ENCODE results near the gene FGG. TPM values are rescaled to one million over a fixed set of nuclear protein-coding genes. Genes with fewer than 3 reads are reported as not detected.
"Not testable (repeated sequence)": the region's sequence is repeated elsewhere in the genome, so short reads cannot be mapped to it uniquely, and the experiment has no call there.

The FGG gene
- polyA plus RNA-seq, 4 donors, result 0.42 to 143 TPM; not detected in 2

- H3K4me1 ChIP-seq (ENCODE audit: control insufficient read depth in 3 of 3, insufficient read depth in 2 of 3, low read depth in 1 of 3, low read length in 2 of 3), result peaks cover 0 to 13% (median 0%) of the 10 kb centered on the region in 3 donors
- not testable (repeated sequence) for H3K27ac ChIP-seq (ENCODE audit: low read depth in 1 of 3, low read length in 2 of 3); H3K9me3 ChIP-seq (ENCODE audit: control insufficient read depth in 2 of 2, insufficient read depth in 1 of 2, low read depth in 1 of 2, low read length in 1 of 2); H3K4me3 ChIP-seq (ENCODE audit: low read depth in 1 of 3, low read length in 3 of 3); H3K36me3 ChIP-seq (ENCODE audit: control insufficient read depth in 3 of 3, insufficient read depth in 2 of 3, low read depth in 1 of 3, low read length in 3 of 3); DNase-seq; H3K27me3 ChIP-seq (ENCODE audit: control insufficient read depth in 3 of 3, insufficient read depth in 3 of 3, low read length in 3 of 3); FAIRE-seq
- 86 to 92% (median 92%) methylated on average over 11 of the region's 11 CpGs for WGBS, 3 donors
Observed at GRCh38 chr4:154597281-154597680, 15.2 kb downstream of the FGG start.

- DNase-seq (peak in 1 of 2 donors; percentile 65), FAIRE-seq (no peak)
- no peak overlapping the region for H3K27ac ChIP-seq (ENCODE audit: low read depth in 1 of 3, low read length in 2 of 3)
- H3K36me3 ChIP-seq (ENCODE audit: control insufficient read depth in 3 of 3, insufficient read depth in 2 of 3, low read depth in 1 of 3, low read length in 3 of 3), result no peaks in the 10 kb centered on the region
- H3K27me3 ChIP-seq (ENCODE audit: control insufficient read depth in 3 of 3, insufficient read depth in 3 of 3, low read length in 3 of 3), result no peaks in the 10 kb centered on the region
- no peak overlapping the region for H3K4me3 ChIP-seq (ENCODE audit: low read depth in 1 of 3, low read length in 3 of 3)
- peaks cover 0 to 28% (median 0%) of the 10 kb centered on the region in 3 donors for H3K4me1 ChIP-seq (ENCODE audit: control insufficient read depth in 3 of 3, insufficient read depth in 2 of 3, low read depth in 1 of 3, low read length in 2 of 3)
- H3K9me3 ChIP-seq (ENCODE audit: control insufficient read depth in 2 of 2, insufficient read depth in 1 of 2, low read depth in 1 of 2, low read length in 1 of 2), result peaks cover 0 to 3% of the 10 kb centered on the region in 2 donors
Observed at GRCh38 chr4:154595807-154596206, 16.6 kb downstream of the FGG start.

GRCh38 chr4:154594343-154594742, 18.1 kb downstream of the FGG start:
- not testable (repeated sequence) for H3K9me3 ChIP-seq (ENCODE audit: control insufficient read depth in 2 of 2, insufficient read depth in 1 of 2, low read depth in 1 of 2, low read length in 1 of 2); H3K27ac ChIP-seq (ENCODE audit: low read depth in 1 of 3, low read length in 2 of 3); FAIRE-seq; DNase-seq; H3K4me3 ChIP-seq (ENCODE audit: low read depth in 1 of 3, low read length in 3 of 3); H3K36me3 ChIP-seq (ENCODE audit: control insufficient read depth in 3 of 3, insufficient read depth in 2 of 3, low read depth in 1 of 3, low read length in 3 of 3); H3K27me3 ChIP-seq (ENCODE audit: control insufficient read depth in 3 of 3, insufficient read depth in 3 of 3, low read length in 3 of 3)
- H3K4me1 ChIP-seq (ENCODE audit: control insufficient read depth in 3 of 3, insufficient read depth in 2 of 3, low read depth in 1 of 3, low read length in 2 of 3), result peaks cover 0 to 33% (median 2%) of the 10 kb centered on the region in 3 donors
- WGBS, 3 donors, result 88 to 95% (median 92%) methylated on average over 3 of the region's 3 CpGs

GRCh38 chr4:154593868-154594267, 18.6 kb downstream of the FGG start:
- H3K4me3 ChIP-seq (ENCODE audit: low read depth in 1 of 3, low read length in 3 of 3), result no peak overlapping the region
- no peak overlapping the region for H3K27ac ChIP-seq (ENCODE audit: low read depth in 1 of 3, low read length in 2 of 3)
- H3K4me1 ChIP-seq (ENCODE audit: control insufficient read depth in 3 of 3, insufficient read depth in 2 of 3, low read depth in 1 of 3, low read length in 2 of 3), result peaks cover 0 to 33% (median 2%) of the 10 kb centered on the region in 3 donors
- H3K9me3 ChIP-seq (ENCODE audit: control insufficient read depth in 2 of 2, insufficient read depth in 1 of 2, low read depth in 1 of 2, low read length in 1 of 2), result peaks cover 0 to 3% of the 10 kb centered on the region in 2 donors
- H3K27me3 ChIP-seq (ENCODE audit: control insufficient read depth in 3 of 3, insufficient read depth in 3 of 3, low read length in 3 of 3), result peaks cover 0 to 5% (median 0%) of the 10 kb centered on the region in 3 donors
- no peak for FAIRE-seq
- 47 to 91% (median 49%) methylated on average over 2 of the region's 2 CpGs for WGBS, 3 donors
- H3K36me3 ChIP-seq (ENCODE audit: control insufficient read depth in 3 of 3, insufficient read depth in 2 of 3, low read depth in 1 of 3, low read length in 3 of 3), result no peaks in the 10 kb centered on the region
- DNase-seq, result no peak

GRCh38 chr4:154591890-154592289, 20.6 kb downstream of the FGG start:
- Histone ChIP-seq H3K27me3 (ENCODE audit: control insufficient read depth in 3 of 3, insufficient read depth in 3 of 3, low read length in 3 of 3) (peaks cover 0 to 5% (median 0%) of the 10 kb centered on the region in 3 donors), H3K36me3 (ENCODE audit: control insufficient read depth in 3 of 3, insufficient read depth in 2 of 3, low read depth in 1 of 3, low read length in 3 of 3) (no peaks in the 10 kb centered on the region), H3K27ac (ENCODE audit: low read depth in 1 of 3, low read length in 2 of 3) (peak overlapping the region in 1 of 3 donors; percentile 81), H3K9me3 (ENCODE audit: control insufficient read depth in 2 of 2, insufficient read depth in 1 of 2, low read depth in 1 of 2, low read length in 1 of 2) (peaks cover 0 to 3% of the 10 kb centered on the region in 2 donors), H3K4me1 (ENCODE audit: control insufficient read depth in 3 of 3, insufficient read depth in 2 of 3, low read depth in 1 of 3, low read length in 2 of 3) (peaks cover 0 to 31% (median 2%) of the 10 kb centered on the region in 3 donors), H3K4me3 (ENCODE audit: low read depth in 1 of 3, low read length in 3 of 3) (no peak overlapping the region)
- WGBS, 3 donors, result 78 to 84% (median 79%) methylated on average over 3 of the region's 3 CpGs
- peak in 1 of 2 donors; percentile 60 for DNase-seq
- no peak for FAIRE-seq

- Histone ChIP-seq H3K9me3 (ENCODE audit: control insufficient read depth in 2 of 2, insufficient read depth in 1 of 2, low read depth in 1 of 2, low read length in 1 of 2) (peaks cover 0 to 16% of the 10 kb centered on the region in 2 donors), H3K36me3 (ENCODE audit: control insufficient read depth in 3 of 3, insufficient read depth in 2 of 3, low read depth in 1 of 3, low read length in 3 of 3) (peaks cover 0 to 10% (median 0%) of the 10 kb centered on the region in 3 donors), H3K27me3 (ENCODE audit: control insufficient read depth in 3 of 3, insufficient read depth in 3 of 3, low read length in 3 of 3) (peaks cover 0 to 5% (median 0%) of the 10 kb centered on the region in 3 donors), H3K4me3 (ENCODE audit: low read depth in 1 of 3, low read length in 3 of 3) (peak within 1 kb of the TSS in 1 of 3 donors; percentile 29), H3K27ac (ENCODE audit: low read depth in 1 of 3, low read length in 2 of 3) (peak within 1 kb of the TSS in 1 of 3 donors; percentile 81), H3K4me1 (ENCODE audit: control insufficient read depth in 3 of 3, insufficient read depth in 2 of 3, low read depth in 1 of 3, low read length in 2 of 3) (peaks cover 0 to 31% (median 2%) of the 10 kb centered on the region in 3 donors)
- WGBS, 3 donors, result 17 to 50% (median 24%) methylated on average over 3 of the region's 3 CpGs
- FAIRE-seq (no peak), DNase-seq (peak; percentile 72 to 86)
Observed at GRCh38 chr4:154590329-154591006, 22.0 kb downstream of the FGG start, which contains the start of gene FGA. Gene FGA, minus strand, starts transcription at chr4:154590742. Its CDS starts 55 bp downstream, at chr4:154590687.

GRCh38 chr4:154589296-154590197, 22.9 kb downstream of the FGG start:
- WGBS, 3 donors, result 74 to 79% (median 78%) methylated on average over 7 of the region's 7 CpGs
- Histone ChIP-seq H3K4me1 (ENCODE audit: control insufficient read depth in 3 of 3, insufficient read depth in 2 of 3, low read depth in 1 of 3, low read length in 2 of 3) (peaks cover 0 to 31% (median 2%) of the 10 kb centered on the region in 3 donors), H3K27me3 (ENCODE audit: control insufficient read depth in 3 of 3, insufficient read depth in 3 of 3, low read length in 3 of 3) (peaks cover 0 to 7% (median 0%) of the 10 kb centered on the region in 3 donors), H3K36me3 (ENCODE audit: control insufficient read depth in 3 of 3, insufficient read depth in 2 of 3, low read depth in 1 of 3, low read length in 3 of 3) (peaks cover 0 to 10% (median 0%) of the 10 kb centered on the region in 3 donors), H3K27ac (ENCODE audit: low read depth in 1 of 3, low read length in 2 of 3) (peak overlapping the region in 1 of 3 donors; percentile 81), H3K4me3 (ENCODE audit: low read depth in 1 of 3, low read length in 3 of 3) (peak overlapping the region in 1 of 3 donors; percentile 29), H3K9me3 (ENCODE audit: control insufficient read depth in 2 of 2, insufficient read depth in 1 of 2, low read depth in 1 of 2, low read length in 1 of 2) (peaks cover 0 to 20% of the 10 kb centered on the region in 2 donors)
- DNase-seq (no peak), FAIRE-seq (no peak)

- Histone ChIP-seq H3K9me3 (ENCODE audit: control insufficient read depth in 2 of 2, insufficient read depth in 1 of 2, low read depth in 1 of 2, low read length in 1 of 2) (peaks cover 0 to 20% of the 10 kb centered on the region in 2 donors), H3K4me1 (ENCODE audit: control insufficient read depth in 3 of 3, insufficient read depth in 2 of 3, low read depth in 1 of 3, low read length in 2 of 3) (peaks cover 0 to 31% (median 2%) of the 10 kb centered on the region in 3 donors), H3K4me3 (ENCODE audit: low read depth in 1 of 3, low read length in 3 of 3) (no peak overlapping the region), H3K27me3 (ENCODE audit: control insufficient read depth in 3 of 3, insufficient read depth in 3 of 3, low read length in 3 of 3) (peaks cover 0 to 7% (median 0%) of the 10 kb centered on the region in 3 donors), H3K27ac (ENCODE audit: low read depth in 1 of 3, low read length in 2 of 3) (no peak overlapping the region), H3K36me3 (ENCODE audit: control insufficient read depth in 3 of 3, insufficient read depth in 2 of 3, low read depth in 1 of 3, low read length in 3 of 3) (peaks cover 0 to 10% (median 0%) of the 10 kb centered on the region in 3 donors)
- no peak for FAIRE-seq
- no peak for DNase-seq
- WGBS, 3 donors, result 77 to 86% (median 85%) methylated on average over 2 of the region's 2 CpGs
Observed at GRCh38 chr4:154588198-154588597, 24.3 kb downstream of the FGG start.

Measured in small intestine (tissue), 7 donors.